ENCODE results near the gene LCE3D.
"Not testable (repeated sequence)": the region's sequence is repeated elsewhere in the genome, so short reads cannot be mapped to it uniquely, and the experiment has no call there.

Gene LCE3D

DNA sequence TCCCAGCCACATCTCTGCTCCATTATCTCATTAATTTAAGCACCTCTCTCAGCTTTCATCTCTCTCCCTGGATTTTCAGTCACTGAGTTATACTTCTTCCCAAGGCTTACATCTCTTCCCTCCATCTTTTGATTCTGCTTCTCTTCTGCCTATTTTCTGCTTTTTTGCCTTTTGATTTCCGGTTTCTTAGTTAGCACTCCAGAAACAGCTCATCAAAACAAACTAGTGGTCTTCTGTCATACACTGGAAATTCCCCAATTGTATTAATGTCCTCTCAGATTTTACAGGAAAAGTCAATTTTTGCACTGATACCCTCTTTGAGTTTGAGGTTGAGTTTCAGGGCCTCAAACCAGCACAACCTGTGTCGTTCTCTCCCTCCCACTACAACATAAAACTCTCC, 15.2 kb downstream of the LCE3D start:
- no peak for DNase-seq
- TF ChIP-seq POLR2A (IDR thresholded peaks at IDR 0.05; ENCODE audit: low read length), result no peak
- no peak for TF ChIP-seq GATA1 (IDR thresholded peaks at IDR 0.05; ENCODE audit: low read depth, low read length)

DNA sequence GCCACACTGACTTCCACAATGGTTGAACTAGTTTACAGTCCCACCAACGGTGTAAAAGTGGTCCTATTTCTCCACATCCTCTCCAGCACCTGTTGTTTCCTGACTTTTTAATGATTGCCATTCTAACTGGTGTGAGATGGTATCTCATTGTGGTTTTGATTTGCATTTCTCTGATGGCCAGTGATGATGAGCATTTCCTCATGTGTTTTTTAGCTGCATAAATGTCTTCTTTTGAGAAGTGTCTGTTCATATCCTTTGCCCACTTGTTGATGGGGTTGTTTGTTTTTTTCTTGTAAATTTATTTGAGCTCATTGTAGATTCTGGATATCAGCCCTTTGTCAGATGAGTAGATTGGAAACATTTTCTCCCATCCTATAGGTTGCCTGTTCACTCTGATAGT, 32.0 kb downstream of the LCE3D start:
- not testable (repeated sequence) for DNase-seq

DNA sequence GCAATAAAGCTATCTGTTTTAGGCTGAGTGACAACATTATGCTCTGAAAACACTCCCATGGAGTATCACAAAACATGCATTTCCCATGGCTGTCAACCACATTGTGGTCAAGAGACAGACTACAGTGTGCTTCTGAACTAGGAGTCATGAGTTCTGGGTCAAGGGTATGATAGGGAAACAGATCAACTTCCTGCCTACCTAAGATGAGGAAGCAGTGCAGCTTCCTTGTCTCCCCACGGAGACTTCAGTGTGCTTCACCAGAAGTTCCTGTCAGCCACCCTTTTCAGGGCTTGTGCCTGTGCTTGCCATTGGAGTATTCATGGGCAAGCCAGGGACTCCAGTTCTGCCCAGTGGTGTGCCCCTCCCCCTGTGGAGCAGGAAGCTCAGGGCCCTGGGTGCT, 33.6 kb downstream of the LCE3D start:
- TF ChIP-seq POLR2A (IDR thresholded peaks at IDR 0.05; ENCODE audit: low read length) (no peak), GATA1 (IDR thresholded peaks at IDR 0.05; ENCODE audit: low read depth, low read length) (no peak)
- no peak for DNase-seq

GRCh38 chr1:152543820-152544219, 36.5 kb downstream of the LCE3D start:
- peak; percentile 14 to 18 for DNase-seq
- no peak for TF ChIP-seq GATA1 (IDR thresholded peaks at IDR 0.05; ENCODE audit: low read depth, low read length)
- TF ChIP-seq POLR2A (IDR thresholded peaks at IDR 0.05; ENCODE audit: low read length), result no peak

DNA sequence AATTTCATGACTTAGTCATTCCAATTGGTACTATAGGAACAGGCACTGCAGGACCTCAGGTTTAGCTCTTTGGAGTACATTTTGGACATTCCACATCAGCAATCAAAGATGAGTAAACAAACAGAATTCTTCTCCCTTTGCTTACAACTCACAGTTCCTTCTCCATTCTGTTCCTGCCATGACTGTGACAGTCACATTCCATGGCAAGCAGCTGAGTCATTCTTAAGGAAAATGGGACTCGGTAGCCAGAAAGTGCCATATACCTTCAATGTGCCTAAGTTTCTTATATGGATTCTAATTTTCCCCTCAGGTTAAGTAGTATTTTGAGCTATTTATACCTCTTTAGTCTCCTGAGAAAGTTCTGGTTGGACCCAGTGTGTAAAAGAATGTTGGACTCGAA, 40.4 kb downstream of the LCE3D start:
- TF ChIP-seq POLR2A (IDR thresholded peaks at IDR 0.05; ENCODE audit: low read length) (no peak), GATA1 (IDR thresholded peaks at IDR 0.05; ENCODE audit: low read depth, low read length) (no peak)
- DNase-seq, result no peak

GRCh38 chr1:152537496-152537895, 42.8 kb downstream of the LCE3D start:
- DNase-seq, result no peak
- no peak for TF ChIP-seq POLR2A (IDR thresholded peaks at IDR 0.05; ENCODE audit: low read length)
- no peak for TF ChIP-seq GATA1 (IDR thresholded peaks at IDR 0.05; ENCODE audit: low read depth, low read length)

DNA sequence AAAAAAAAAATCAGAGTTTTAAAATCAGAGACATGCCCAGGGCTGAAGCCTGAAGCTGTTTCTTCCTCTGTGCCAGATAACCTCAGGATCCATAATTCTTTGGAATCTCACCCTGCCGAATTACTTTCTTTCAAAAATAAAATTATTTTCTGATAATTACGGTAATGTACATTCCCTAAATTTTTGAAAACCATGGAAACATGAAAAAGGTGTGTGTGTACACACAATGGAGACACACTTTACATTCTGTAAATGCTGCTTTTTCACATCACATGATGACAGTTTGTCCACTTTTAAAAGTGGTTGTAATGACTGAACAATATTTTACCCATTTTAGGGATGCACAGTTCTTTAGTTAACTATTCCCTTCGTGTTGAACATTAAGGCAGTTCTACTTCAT, 44.5 kb downstream of the LCE3D start:
- TF ChIP-seq GATA1 (IDR thresholded peaks at IDR 0.05; ENCODE audit: low read depth, low read length) (no peak), POLR2A (IDR thresholded peaks at IDR 0.05; ENCODE audit: low read length) (no peak)
- DNase-seq, result no peak

GRCh38 chr1:152533327-152533938, 46.9 kb downstream of the LCE3D start:
- TF ChIP-seq POLR2A (IDR thresholded peaks at IDR 0.05; ENCODE audit: low read length), result no peak
- TF ChIP-seq GATA1 (IDR thresholded peaks at IDR 0.05; ENCODE audit: low read depth, low read length), result no peak
- DNase-seq, result peak in 1 of 2 experiments; percentile 37

All from erythroblast (primary cell).